Left renal pelvis (tissue), 4 donors: Measurements from ENCODE around the gene FATE1. TPM values are rescaled to one million over a fixed set of nuclear protein-coding genes. Genes with fewer than 3 reads are reported as not detected.
"Not testable (repeated sequence)": the region's sequence is repeated elsewhere in the genome, so short reads cannot be mapped to it uniquely, and the experiment has no call there.

Experiments
- DNase-seq, 4 donors: peaks; one replicate each; pipeline ENCODE4 v3.0.0-alpha.2; 2013; ENCODE audit warnings: low read depth in 4 of 4, low spot score in 3 of 4
- polyA plus RNA-seq, 4 donors: library from polyadenylated mRNA; unstranded; fragments of 120-200 nt; gene quantifications; one replicate each; pipeline ENCODE4 v1.2.1, GENCODE V29; 2013; ENCODE audit not compliant: insufficient read length in 4 of 4

The FATE1 gene, protein sequence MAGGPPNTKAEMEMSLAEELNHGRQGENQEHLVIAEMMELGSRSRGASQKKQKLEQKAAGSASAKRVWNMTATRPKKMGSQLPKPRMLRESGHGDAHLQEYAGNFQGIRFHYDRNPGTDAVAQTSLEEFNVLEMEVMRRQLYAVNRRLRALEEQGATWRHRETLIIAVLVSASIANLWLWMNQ
- under 1 TPM in 1 of 4 donors, not detected in 3; 0.31 TPM for polyA plus RNA-seq

DNA sequence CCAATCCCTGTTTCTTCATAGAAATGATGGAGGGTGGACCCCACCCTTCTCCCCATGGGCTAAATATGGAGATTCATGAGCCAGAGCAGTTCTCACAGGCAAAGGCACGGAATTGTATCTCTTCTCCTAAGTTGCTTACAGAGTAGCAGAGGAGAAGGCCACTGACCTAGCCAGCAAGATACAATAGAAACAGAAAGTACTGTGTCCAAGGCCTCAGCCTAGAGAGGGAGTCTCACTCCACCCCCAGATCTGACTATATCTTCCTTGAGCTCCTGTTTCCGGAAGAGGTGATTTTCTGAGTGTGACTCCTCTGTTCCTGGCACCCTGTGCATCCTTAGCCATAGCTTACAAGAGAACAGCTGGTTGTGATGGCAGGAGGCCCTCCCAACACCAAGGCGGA, at the start of gene FATE1:
Gene FATE1 (plus strand): TSS at position 284 of the 400 bp plus-strand sequence. CDS start 85 bp downstream, at position 369.
- DNase-seq, result no peak

DNA sequence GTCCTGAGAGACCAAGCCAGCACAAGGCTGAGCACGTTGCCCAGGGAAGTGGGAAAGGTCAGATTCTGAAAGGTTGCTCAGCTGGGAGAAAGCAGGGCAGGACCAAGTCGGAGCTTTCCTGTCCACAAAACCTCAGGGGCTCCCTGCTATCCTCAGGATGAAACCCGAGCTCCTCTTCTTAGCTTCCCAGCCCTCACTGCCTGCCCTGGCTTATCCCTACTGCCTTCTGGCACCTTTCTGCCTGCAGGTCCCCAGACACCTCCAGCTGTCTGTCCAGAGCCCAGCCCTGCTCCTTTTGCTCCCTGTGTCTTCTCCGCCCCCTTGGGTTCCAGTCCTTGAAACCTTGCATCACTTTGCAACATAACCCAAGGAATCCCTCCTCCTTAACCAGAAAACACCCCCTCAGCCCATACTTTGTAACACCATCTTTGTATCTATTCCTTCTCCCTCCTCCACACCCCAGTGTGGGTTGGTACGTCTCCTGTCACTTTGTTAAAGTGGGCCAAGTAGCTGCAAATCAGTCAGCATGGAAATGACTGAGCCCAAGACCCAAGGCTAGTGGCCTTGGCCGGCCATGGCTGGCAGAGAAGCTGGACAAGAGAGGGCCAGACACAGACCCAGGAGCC, 40.6 kb upstream of the FATE1 start:
- no peak for DNase-seq

DNA sequence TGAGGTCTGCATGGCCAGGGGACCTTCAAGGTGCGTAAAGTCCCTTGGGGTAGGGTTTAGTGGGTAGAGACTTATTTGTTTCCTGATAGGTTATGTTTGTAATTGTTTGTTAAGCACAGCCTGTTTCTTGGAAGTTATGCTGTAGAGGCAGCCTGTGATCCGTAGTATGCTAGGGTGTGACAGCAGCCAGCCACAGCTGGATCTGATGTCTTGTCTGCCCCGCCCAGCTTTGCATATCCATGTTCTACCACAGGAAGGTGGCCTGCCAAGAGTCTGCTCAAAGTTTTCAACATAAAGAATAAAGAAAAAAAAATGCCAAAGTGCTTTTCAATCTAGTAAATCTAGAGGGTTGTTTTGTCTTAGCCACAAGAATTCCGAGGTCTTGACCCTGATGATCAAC, 39.6 kb upstream of the FATE1 start:
- no peak for DNase-seq

DNA sequence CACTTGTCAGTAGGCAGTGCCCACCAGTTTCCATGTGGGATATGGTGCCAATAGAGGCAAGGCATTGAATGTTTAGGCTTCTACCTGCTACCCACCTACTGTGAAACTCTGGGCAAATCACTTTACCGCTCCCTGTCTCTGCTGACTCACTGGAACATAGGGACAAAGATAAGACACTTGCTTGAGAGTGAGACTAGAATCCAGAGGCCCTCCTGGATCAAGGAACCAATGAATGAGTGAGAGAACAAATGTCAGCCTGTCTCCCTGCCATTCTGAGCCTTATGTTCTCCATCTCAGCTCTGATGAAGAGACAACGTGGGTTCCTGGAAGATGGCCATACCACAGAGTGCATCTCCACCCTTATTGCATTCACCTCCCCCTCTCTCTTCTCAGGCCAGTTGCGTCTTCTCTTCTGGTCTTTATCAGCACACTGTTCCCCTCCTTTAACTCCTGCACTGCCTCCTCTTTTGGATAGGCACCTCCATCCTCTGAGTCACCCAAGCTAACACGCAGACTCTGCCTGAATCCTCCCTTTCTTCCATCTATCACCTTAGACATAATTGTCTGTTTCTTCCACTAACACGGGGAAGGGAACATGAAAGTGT, 35.9 kb upstream of the FATE1 start:
- DNase-seq, result no peak

DNA sequence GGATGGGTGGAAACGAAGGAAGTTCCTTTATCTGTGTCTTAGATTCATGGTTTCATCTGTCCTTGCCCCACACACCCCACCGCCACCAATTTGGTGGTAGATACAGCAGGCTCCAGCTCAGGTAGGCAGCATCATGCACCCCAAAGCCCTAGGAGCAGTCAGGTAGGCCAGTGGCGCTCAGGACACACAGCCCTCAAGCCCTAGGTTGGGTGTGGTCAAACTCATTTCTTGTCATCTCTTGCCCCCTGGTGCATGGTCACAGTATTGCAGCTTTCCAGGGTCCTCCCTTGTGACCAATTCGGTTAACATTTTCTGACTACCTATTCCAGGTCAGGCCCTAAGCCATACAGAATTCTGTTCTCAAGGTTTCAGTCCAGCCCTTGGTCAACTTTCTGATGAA, 35.0 kb upstream of the FATE1 start:
- no peak for DNase-seq

DNA sequence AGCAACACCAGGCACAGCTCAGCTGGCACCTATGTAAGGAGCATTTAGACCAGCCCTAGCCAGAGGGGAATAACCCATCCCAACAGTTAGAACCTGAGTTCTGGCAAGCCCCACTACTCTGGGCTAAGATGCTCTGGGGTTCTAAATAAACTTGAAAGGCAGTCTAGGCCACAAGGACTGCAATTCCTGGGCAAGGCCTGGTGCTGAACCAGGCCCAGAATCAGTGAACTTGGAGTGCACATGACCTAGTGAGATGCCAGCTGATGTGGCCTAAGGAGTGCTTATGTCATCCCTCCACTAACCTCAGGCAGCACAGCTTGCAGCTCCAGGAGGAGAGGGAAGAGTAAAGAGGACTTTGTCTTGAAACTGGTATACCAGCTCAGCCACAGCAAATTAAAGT, 28.2 kb upstream of the FATE1 start:
- DNase-seq, result no peak

DNA sequence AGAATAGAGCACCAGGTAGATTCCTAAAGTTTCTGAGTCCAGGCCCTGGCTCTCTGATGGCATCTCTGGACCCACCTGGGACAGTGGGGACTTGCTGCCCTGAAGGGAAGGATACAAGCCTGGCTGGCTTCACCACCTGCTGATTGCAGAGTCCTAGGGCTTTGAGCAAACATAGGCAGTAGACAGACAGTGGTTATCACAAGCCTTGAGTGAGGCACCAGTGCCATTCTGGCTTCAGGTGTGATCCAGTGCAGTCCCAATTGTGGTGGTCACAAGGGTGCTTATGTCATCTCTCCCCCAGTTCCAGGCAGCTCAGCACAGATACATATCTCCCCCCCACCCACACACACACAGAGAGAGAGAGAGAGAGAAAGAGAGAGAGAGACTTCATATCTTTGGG, 27.1 kb upstream of the FATE1 start:
- no peak for DNase-seq

DNA sequence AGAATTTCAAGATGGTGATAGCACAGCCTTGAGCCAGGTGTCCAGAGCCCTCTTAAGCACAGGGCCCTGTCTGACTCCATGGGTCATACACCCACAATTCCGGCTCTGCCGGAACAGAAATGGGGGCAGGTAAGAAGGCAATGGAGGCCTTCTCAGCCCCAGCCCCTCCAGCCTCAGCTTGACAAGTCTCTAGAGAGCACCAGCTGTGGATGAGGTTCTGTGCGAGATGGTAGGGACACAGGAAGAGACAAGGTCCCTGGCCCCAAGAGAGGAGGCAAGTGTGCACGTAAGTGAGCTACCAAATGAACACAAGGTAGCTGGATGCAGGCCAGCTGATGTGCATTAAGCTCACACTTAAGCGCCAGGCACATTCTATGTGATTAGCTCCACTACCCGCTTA, 23.0 kb upstream of the FATE1 start:
- DNase-seq, result no peak

DNA sequence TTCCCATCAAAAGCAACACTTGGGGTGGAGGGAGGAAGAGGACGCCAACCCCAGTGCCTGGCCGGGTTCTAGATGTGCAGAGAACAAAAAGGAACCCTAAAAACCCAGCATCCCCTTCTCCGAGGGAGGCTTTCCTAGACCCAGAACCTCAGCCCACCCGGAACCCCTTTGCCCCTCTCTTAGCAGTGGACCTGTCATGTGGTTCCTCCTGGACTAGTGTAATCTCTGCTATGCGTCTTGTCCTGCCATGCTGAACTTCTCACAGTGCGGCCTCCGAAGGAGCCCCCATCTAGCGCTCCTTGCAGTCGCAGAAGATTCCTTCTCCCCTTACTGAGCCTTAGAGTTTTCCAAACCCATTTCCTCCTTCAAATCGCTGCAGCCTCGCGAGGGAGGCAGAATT, 21.7 kb upstream of the FATE1 start:
- DNase-seq, result no peak

DNA sequence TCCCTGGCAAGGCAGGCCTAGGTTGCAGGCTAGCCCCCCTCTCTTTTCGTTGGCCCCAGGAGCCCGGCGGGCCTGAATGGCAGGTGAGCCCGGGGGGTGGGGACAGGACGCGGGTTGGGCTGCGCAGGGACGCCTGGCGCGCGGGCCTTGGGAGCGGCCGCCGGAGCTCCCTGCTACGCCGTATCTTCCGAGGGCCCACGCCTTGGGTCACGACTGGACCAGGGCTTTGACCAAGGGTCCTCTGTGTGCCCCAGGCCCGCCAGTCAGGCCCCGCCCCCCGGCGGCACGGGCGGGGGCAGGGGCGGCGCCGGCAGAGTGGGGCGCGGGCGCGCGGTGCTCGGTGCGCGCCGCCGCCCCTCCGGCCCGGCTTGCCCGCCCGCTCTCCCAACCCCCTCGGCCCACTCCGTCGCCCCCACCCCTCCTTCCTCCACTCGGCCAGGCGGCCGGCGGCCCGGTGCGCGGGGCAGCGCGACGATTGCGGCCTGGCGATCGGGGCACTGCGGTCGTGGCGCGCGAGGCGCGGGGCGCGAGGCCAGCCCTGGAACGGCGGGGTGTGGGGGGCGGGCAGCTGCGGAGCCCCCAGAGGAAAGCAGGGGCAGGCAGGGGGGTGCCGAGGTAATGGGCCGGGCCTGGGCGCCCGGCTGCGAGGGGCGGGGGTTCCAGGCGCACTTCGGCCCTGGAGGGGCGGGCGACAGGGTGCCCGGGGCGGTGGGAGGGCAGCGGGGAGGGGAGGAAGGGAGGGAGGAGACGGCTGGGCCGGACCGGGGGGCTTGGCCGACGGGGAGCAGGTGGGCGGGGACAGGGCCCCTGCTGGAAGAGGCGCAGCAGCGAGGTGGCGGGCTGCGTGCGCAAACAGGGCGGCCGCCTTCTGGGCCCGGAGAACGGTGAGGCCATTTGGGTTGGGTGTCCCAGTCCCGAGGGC, 20.9 kb upstream of the FATE1 start, which contains the start of gene PRRG3:
Gene PRRG3 (plus strand): TSS at position 798 of the 922 bp plus-strand sequence. CDS start 3,357 bp downstream, outside the sequence.
- DNase-seq, result no peak

DNA sequence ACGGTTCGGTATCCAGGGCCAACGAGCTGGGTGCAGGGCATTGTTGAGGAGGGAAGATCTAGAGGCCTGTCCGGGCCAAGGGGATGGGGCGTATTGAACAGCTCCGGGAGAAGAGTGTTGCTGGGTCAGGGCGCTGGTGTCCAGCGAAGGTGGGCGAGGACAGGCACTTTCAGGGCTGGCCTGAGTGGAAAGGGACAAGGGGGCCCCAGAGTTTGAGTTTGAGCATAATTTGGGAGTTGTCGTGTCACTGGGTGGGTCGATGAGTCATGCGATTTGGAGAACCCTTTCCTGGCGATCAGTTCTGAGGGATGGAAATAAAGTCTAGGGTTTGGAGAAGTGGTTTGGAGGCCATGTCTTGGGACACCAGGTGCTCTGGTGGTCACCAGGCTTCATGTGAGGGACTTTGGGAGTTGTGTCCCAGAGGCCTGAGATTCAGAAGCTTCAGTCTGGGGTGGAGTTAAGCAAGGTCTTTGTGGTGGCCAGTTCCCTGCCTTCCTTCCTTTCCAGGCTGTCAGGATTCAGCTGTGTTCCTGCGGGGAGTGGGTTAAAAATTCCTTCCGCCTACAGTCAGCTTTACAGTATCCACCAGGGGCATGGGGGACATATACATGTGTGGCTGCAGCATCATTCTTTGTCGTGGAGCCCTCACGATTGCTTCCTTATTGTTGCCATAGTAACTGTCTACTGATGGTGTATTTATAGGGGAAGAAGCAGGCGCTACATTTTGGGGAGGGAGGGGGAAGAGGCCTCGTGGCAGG, 20.1 kb upstream of the FATE1 start:
- no peak for DNase-seq

DNA sequence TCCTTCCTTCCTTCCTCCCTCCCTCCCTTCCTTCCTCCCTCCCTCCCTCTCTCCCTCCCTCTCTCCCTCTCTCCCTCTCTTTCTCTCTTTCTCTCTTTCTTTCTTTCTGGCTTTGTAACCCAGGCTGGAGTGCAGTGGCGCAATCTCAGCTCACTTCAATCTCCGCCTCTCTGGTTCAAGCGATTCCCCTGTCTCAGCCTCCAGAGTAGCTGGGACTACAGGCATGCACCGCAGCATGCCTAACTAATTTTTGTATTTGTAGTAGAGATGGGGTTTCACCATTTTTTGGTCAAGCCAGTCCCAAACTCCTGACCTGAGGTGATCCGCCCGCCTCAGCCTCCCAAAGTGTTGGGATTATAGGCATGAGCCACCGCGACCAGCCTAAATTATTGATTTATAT, 18.8 kb upstream of the FATE1 start:
- not testable (repeated sequence) for DNase-seq

DNA sequence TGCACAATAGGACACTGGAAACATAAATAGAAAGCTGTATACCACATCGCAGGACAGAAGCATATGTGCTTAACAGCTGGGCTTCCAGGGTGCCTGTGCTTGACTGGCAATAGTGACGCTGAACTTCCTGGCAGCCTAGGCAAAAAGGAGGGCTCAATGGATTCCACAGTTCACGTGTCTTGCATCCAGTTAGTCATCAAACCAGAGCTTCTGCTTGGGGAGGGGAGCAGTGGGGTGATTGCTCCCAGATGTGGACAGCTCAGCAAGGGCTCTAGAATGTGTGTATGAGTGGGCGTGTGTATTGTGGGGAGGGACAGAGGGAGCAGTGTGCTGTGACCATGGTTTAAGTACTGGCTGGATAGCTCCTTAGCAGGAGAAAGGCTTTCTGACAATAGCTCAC, 18.3 kb upstream of the FATE1 start:
- no peak for DNase-seq

DNA sequence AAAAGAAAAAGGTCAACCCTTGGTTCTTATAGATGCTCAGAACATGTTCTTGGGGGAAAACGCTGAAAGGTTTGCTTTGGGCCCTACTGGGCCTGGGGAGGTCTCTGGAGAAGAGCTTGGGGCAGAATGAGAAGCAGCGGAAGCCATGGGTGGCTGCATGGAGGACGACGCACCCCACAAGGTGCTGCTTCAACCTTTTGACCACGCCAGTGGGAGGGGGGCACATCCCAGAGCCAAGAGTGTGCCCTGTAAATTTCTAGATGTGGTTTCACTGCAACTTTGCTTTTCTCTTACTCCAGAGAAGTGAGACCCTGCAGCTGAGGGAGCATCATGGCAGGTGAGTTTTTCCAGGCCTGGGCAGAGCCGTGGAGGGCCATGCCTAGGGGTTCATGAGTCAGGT, 17.4 kb upstream of the FATE1 start:
- no peak for DNase-seq

DNA sequence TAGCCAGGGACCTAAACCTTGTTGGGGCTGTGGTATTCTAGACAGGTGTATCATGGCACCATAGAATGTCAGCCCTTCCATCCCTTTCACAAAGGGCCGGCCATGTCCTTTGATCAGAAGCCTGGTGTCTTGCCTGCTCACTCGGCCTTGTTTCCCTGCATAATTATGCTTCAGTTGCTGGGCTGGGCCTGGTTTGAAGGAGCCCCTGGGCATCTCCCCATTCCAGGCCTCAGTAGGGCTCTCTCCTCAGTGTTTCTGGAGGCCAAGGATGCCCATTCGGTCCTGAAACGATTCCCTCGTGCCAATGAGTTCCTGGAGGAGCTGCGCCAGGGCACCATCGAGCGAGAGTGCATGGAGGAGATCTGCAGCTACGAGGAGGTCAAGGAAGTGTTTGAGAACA, 16.1 kb upstream of the FATE1 start:
- DNase-seq, result no peak

DNA sequence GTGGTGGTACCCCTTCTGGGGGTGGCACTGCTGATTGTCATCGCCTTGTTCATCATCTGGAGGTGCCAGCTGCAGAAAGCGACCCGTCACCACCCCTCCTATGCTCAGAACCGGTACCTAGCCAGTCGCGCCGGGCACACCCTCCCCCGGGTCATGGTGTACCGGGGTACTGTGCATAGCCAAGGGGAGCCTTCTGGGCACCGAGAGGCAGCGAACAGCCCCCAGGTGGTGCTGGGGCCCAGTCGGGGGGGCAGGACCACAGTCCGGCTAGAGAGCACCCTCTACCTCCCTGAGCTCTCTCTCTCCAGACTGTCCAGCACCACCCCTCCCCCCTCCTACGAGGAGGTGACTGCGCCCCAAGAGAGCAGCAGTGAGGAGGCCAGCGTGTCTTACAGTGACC, 15.3 kb upstream of the FATE1 start:
- DNase-seq, result no peak

DNA sequence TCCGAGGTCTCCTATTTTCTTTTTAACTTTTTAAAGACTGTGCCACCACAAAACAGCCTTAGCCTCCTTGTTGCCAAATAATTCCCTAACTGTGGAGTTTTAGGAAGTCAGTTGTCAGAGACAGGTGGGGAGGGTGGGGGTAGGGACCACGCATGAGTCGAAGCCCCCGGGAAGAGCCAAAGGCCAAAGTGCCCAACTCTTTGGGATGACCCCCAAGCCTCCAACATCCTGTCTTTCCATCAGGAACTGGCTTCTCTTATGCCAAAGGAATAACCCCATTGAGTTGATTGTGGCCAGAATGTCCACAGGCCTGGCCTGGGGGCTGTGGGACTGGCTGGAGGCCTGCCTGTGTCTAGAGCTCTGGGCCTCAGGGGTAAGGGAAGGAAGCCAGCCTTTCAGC, 14.8 kb upstream of the FATE1 start:
- DNase-seq, result no peak

DNA sequence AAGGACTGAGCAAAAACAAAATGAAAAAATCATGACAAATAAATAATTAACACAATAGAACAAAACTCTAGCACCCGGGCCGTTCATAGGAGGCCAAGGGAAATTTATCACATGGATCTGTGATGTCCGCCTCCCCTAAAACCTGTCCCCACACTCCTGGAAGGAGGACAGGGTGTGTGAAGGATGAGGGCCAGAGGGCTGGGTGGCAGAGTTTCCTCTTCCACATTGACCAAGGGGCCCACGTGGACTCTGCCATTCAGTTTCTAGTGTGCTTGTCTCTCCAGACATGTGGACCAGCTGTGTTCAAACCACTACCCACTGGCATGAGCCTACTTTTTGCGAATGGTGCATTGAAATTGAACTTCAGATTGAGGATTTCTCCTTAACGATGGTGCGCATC, 14.3 kb upstream of the FATE1 start:
- no peak for DNase-seq

DNA sequence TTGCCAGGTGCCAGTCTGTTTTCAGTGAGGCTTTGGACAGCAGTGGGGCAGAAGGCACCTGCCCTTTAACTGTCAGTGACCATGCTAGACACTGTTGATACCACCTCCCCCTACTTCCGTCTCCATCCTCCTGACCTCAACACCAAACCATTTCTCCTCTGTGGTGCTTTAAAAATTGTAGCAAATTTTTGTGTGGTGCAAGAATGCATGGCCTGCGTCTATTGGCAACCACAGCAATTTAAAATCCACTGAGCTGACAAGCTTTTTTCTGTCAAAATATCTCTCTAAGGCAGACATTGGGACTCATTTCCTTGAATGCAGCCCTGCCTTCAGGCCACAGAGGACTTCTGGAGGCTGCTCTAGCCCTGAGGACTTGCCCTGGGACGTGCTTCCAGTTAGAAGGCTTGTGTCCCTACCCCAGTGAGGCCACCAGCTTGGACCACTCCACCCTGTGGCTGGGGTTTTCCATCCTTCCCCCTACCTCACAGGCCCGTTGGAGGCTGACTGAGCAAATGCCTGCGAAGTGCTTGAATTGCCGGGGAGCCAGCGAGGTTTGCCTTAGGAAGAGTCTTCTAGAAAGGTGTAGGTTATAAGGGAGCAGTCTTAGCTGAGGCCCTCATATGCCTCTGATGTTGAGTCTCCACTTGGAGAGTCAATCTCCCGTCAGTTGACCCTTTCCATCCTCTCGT, 13.7 kb upstream of the FATE1 start:
- no peak for DNase-seq
